AG09309 (cell line): ENCODE results near the gene ICAM1.

Experiments used
- DNase-seq: peaks from one replicate; pipeline ENCODE4 v3.0.0-alpha.2; 2010; ENCODE audit warnings: low read depth
- H3K4me3 ChIP-seq: 2 replicates; pipeline ENCODE4 v1.5.1; 2011; ENCODE audit warnings: mild to moderate bottlenecking, low read depth, low read length, moderate library complexity; ENCODE audit not compliant: control insufficient read depth
- CTCF ChIP-seq: IDR thresholded peaks from 2 replicates; pipeline ENCODE4 v1.5.1; 2011; ENCODE audit warnings: mild to moderate bottlenecking, low read depth, low read length, inconsistent platforms; ENCODE audit not compliant: insufficient read depth, control insufficient read depth; ENCODE audit errors: missing control alignments

The ICAM1 gene

GRCh38 chr19:10270616-10271394 is at the start of gene ICAM1:
Gene ICAM1, plus strand, starts transcription at chr19:10271120. Its CDS starts 40 bp downstream, at chr19:10271160.
- no peak for TF ChIP-seq CTCF
- no peak for DNase-seq
- peak within 1 kb of the TSS; percentile 44 for H3K4me3 ChIP-seq

DNA sequence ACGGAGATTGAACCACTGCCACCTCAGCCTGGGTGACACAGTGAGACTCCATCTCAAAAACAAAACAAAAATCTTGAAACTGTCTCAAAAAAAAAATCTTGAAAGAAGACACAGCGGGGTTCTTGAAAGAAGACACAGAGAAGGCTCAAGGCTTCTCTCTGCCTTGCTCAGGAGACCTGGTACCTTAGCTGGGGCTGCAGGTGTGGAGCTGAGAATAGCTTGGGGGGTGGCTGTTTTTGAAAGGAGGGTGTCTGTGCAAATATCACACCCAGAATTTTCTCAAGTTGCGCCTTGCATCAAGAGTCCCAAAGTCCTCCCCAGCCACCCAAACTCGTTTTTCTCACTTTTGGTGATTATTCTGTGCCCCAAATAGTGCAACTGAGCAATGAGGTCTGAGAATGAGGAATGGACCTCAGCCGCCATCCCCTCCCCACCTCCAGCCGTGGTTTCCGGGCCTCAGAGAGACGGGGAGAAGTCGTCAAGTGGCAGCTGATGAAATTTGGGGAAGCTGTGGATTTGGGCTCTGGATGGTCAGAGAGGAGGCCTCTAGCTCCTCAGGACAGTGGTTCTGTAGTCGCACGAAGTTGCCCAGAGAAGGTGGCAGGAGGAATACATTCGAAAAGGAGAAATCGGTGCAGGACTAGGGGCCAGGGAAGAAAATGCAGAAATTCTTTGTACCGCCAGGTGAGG is 48.6 kb upstream of the ICAM1 start:
- DNase-seq = no peak

DNA sequence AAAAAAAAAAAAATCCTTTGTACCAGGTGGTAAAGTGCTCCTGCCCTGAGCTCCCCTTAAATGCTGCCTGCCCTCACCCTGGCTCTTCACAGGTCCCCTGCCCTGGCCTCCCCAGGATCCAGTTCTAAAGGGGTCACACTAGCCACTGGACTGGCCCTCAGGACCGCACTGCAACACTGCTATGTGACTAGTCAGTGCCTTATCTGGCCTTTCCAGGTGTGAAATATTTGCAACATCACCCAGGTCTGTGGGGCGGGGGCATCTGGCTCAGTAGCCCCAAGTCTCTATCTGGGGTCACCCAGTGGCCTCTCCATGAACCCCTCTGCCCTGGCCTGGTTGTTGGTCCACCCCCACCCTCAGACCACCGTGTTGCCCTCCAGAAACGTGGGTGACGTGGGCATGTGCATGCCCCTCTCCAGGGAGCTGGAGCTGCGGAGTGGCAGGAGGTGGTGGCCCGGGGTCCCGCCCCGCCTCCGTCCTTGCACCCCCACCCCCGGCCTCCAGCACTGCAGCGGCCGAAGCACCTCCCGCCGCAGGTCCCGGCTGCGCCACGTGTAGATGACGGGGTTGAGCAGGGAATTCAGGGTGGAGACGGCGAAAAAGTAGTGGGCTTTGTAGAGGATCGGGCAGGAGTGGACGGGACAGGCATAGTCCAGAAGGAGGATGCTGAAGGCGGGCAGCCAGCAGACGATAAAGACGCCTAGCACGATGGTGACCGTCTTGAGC is 47.3 kb upstream of the ICAM1 start:
- no peak for DNase-seq
- no peak for TF ChIP-seq CTCF
- H3K4me3 ChIP-seq = no peak overlapping the region

More for the DNA sequence above, 48.6 kb upstream of the ICAM1 start:
- H3K4me3 ChIP-seq = no peak overlapping the region
- no peak for TF ChIP-seq CTCF

DNA sequence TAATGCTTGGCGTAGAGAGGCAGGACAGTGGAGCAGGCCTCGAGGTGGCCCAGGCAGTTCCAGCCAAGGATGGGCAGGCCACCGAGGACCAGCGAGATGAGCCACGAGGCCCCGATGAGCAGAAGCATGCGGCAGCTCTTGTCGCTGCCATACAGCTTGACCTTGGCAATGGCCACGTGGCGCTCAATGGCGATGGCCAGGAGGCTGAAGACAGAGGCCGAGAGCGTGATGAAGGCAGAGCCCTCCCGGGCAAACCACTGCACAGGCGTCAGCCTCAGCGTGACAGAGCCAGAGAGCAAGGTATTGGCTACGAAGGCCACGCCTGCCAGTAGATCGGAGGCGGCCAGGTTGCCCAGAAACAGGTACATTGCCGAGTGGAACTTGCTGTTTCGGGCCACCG is 46.6 kb upstream of the ICAM1 start:
- no peak for DNase-seq
- TF ChIP-seq CTCF = no peak
- no peak overlapping the region for H3K4me3 ChIP-seq

GRCh38 chr19:10226021-10226375 is 44.9 kb upstream of the ICAM1 start:
- no peak overlapping the region for H3K4me3 ChIP-seq
- TF ChIP-seq CTCF = no peak
- DNase-seq = no peak

GRCh38 chr19:10226376-10227025 is 44.4 kb upstream of the ICAM1 start:
- TF ChIP-seq CTCF = no peak
- no peak overlapping the region for H3K4me3 ChIP-seq
- no peak for DNase-seq
